D721Med (cell line): ENCODE data around the gene KRT81.

Source experiments
- DNase-seq: peaks from one replicate; pipeline ENCODE4 v3.0.0; 2011; ENCODE audit warnings: low spot score; ENCODE audit not compliant: insufficient read length
- FAIRE-seq: peaks from 2 replicates; lab custom pipeline; 2011; peaks lifted over from hg19 to GRCh38; lab: Jason Lieb, UNC
- TF ChIP-seq, protein P1 (sequence below): IDR thresholded peaks from 2 replicates; pipeline ENCODE4 v1.5.1; 2012; ENCODE audit warnings: mild to moderate bottlenecking, control low read depth; ENCODE audit not compliant: insufficient read depth; ENCODE audit errors: missing control alignments

Gene KRT81

DNA sequence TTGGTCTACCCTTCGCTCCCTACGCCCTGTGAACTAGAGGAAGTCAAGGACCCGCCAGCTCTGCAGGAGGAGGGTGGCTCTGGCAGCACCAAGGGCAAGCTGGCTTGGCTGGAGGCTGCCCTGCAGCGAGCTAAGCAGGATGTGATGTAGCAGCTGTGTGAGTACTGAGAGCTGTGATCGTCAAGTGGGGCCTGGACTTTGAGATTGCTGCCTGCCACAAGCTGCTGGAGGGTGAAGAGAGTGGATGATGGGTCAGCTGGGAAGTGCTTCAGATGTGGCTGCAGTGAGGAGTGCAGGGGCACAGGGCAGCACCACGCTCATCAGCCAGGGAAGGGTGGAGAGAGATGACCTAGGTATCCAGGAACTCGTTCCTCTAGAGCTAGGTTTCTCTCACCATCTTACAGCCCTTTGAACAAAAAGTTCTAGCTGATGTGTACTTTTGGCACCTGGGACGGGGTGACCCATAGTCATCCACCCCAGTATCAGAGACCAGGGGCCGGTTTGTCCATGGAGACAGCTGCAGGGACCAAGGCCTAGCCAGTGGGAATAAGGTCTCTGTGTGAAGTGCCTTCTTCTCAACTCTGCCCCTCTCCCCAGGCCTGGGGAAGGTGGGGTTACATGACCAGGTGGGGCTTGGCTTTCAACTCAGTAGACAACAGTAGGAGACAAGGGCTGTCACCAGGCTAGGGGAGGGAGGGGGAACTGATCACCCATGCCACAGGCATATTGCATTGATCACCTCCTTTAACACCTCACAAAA, 13.7 kb downstream of the KRT81 start:
- FAIRE-seq (no peak), DNase-seq (no peak)

DNA sequence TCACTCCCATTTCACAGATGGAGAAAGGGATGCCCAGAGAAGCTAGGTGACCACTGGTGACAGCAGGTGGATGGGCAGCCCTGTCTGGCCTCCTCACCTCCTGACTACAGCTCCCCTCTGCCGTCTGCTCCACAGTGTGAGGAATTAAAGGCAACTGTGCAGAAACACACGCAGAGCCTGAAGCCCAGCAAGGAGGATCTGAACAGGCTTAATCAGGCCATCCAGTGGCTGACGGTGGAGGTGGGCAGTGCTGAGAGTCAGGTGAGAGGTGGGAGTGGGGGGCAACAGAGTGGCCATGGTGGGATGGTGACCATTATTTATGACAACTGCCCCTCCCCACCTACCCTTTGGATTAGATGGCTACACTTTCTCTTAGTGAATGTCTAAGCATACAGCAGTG, 15.6 kb downstream of the KRT81 start:
- FAIRE-seq (no peak), DNase-seq (no peak)
- TF ChIP-seq, protein P1, sequence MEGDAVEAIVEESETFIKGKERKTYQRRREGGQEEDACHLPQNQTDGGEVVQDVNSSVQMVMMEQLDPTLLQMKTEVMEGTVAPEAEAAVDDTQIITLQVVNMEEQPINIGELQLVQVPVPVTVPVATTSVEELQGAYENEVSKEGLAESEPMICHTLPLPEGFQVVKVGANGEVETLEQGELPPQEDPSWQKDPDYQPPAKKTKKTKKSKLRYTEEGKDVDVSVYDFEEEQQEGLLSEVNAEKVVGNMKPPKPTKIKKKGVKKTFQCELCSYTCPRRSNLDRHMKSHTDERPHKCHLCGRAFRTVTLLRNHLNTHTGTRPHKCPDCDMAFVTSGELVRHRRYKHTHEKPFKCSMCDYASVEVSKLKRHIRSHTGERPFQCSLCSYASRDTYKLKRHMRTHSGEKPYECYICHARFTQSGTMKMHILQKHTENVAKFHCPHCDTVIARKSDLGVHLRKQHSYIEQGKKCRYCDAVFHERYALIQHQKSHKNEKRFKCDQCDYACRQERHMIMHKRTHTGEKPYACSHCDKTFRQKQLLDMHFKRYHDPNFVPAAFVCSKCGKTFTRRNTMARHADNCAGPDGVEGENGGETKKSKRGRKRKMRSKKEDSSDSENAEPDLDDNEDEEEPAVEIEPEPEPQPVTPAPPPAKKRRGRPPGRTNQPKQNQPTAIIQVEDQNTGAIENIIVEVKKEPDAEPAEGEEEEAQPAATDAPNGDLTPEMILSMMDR: no peak

More for the DNA sequence above, 13.7 kb downstream of the KRT81 start:
- TF ChIP-seq, protein P1: no peak

DNA sequence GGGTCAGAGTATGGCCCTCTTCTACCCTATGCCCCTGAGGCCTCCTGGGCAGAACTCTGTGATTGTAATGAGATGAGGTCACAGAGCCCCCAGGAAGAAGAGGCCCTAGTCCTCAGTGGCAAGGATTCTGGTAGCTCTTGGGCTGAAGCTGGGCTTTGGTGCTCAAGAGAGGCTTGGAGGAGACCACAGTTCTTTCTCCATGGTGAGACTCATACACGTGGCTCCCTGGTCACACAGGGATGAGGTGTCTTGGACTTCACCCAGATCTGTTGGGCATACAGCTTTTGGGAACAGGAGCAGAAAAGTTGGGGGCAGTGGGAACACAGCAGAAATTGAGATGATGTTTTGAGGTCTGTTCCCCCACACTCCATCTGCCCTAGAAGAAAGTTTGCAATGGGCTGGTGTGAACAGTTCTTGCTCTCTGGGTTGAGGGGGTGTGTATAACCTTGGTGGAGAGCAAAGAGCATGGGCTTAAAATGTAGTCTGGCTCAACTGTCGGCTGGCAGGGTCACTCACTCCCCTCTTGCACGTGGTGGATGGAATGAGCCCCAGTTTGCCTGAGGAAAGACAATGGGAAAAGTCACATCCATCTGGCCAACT, 16.7 kb downstream of the KRT81 start, which contains the start of gene KRT86:
KRT86 (plus strand) TSS at position 125 of the 600 bp plus-strand sequence. CDS start 27,272 bp downstream, outside the sequence.
- TF ChIP-seq, protein P1: no peak
- FAIRE-seq (no peak), DNase-seq (no peak)

DNA sequence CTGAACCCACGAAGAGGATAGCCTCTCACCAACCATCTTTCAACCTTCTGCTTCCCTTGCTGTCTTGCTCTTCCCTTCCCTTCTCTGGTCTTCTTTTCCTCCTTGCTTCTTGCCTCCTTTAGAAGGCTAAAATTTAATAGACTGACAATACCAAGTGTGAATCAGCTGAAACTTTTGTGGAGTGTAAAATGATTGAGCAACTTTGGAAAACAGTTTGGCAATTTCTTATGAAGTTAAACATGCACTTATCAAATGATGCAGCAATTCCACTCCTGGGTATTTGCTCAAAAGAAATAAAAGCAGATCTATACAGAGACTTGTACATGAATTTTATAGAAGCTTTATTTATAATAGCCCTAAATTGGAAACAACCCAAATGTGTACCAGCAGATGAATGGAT, 20.2 kb downstream of the KRT81 start:
- TF ChIP-seq, protein P1: no peak
- FAIRE-seq: no peak

DNA sequence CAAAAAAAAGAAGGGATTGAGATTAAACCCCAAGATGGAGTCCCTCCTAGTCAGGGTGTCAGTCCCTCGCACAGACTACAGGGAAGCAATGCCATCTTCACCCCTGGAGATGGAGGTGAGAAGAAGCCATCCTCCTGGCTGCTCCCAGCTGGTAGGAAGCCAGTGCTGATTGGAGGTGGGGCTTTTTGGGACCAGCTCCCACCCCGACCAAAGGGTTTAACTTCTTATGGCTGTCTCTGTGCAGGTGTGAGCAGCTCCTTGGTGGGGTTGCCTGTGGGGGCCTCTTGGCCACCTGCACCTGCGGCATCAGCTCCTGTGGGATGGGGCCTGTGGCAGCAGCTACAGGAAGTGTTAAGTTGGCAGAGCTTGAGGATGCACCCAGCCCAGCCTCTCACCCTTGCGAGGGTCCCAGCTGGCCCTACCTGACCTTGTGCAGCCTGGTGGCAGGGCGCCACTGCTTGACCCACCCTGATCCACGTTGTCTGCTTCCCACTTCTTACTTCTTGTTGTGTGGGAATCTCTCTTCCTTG, 20.7 kb downstream of the KRT81 start:
- FAIRE-seq (no peak), DNase-seq (no peak)
- TF ChIP-seq, protein P1: no peak

More for the DNA sequence above, 20.2 kb downstream of the KRT81 start:
- no peak for DNase-seq

DNA sequence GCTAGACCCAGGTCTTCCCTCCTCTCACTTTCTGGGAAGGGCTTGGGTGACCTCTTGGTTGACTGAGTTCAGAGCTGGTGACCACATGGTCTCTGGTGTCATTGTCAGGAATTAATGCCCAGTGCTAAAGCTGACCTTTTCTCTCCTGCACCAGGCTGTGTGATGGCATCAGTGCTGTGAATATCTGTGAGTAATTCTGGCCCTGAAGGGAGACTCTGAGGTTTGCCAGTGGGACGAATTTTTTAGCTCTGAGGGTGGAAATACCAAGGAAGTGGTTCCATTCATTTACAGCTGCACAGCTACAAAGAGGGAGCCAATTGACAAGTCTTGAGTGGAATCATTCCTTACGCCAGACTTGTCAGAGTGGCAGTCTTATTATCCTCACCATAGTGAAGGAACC, 23.1 kb downstream of the KRT81 start:
- TF ChIP-seq, protein P1: no peak
- no peak for FAIRE-seq
- no peak for DNase-seq

DNA sequence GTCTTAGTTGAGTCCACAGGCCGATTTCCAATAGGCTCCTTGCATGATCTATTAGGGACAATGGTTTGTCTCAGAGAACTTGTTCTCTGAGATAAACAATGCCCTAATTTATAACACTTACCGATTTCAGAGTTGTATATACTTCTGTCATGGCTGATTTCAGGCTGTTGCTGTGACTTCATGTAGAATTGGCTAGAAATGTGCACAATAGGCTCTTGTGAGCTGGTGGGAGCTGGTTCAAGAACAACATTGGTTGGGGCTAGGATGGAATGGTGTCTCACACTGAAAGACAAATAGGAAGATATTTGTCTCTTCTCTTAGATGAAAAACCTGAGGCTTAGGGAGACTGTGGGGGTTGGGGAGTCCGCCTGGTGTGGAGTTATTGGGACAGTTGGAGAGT, 23.6 kb downstream of the KRT81 start:
- no peak for FAIRE-seq
- TF ChIP-seq, protein P1: no peak
- no peak for DNase-seq
